Activated CD4-positive, CD25-positive, alpha-beta regulatory T cell (primary cell): ENCODE data around the gene PEX14.

Experiments used
- DNase-seq, 4 experiments: peaks; one replicate each; lab custom pipeline; 2025; lab: John Stamatoyannopoulos, UW

The PEX14 gene

GRCh38 chr1:10549904-10550664, 75.3 kb downstream of the PEX14 start:
- DNase-seq = no peak

DNA sequence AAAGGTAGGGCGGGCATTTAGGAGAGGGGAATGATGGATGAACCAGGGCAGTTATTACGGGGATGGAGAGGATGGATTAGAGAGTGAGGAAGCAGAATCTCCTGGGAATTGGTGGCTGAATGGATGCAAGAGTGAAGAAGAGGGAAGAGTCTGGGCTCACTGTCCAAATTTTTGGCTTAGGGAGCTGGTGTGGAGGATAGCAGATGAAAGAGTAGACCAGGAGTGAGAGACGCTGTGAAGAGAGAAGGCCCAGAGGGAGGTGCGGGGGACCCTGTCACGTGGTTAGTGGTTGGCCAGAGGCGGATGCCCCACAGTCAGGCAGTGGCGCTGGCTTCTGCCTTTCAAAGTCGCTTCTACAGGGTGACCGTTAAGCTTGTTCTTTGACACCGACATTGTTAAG, 78.4 kb downstream of the PEX14 start:
- no peak for DNase-seq

GRCh38 chr1:10555635-10556429, 81.1 kb downstream of the PEX14 start:
- DNase-seq = no peak

DNA sequence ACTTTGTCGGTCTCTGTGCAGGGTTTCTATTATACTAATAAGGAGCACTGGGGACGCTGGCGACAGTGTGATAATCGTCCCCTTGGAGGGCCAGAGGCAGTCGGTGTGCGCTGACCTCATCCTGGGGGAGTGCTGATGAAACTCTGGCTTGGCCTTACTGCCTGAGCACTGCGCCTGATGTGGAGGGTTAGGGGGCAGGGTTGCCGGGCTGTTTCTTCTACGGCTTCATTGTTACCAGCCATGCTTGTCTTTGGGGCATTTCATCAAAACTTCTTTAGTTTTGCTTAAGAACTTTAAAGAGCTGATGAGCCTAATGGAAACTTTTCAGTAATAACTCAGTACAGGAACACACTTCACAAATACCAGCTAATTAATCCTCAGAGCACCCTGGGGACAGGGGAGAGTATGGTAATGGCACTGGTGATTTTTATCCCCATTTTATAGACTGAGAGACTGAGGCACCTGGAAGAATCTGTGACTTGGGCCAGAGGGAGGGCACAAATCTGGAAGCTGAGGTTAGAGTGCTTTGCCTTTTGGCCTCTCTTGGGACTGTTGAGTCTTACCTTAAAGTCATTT, 81.8 kb downstream of the PEX14 start:
- DNase-seq = no peak

GRCh38 chr1:10557714-10558113, 83.0 kb downstream of the PEX14 start:
- DNase-seq = no peak

GRCh38 chr1:10559386-10559785, 84.6 kb downstream of the PEX14 start:
- DNase-seq = no peak

DNA sequence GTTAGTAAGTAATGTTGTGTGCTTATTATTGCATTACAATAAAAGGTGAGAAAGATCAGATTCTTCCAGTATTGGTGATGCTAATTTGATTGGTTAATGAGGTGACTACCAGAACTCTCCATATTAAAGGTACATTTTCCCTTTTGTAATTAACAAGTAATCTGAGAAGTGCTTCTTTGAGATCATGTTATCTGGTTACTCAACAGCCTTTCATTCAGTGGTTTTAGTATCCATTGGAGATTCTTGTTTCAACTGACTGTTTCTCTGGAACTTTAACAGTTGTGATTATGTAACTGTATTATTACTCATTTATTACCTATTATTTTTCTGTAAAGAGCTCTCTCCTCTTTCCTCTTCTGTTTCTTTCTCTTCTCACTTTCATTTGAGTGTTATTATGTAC, 86.7 kb downstream of the PEX14 start:
- DNase-seq = no peak

DNA sequence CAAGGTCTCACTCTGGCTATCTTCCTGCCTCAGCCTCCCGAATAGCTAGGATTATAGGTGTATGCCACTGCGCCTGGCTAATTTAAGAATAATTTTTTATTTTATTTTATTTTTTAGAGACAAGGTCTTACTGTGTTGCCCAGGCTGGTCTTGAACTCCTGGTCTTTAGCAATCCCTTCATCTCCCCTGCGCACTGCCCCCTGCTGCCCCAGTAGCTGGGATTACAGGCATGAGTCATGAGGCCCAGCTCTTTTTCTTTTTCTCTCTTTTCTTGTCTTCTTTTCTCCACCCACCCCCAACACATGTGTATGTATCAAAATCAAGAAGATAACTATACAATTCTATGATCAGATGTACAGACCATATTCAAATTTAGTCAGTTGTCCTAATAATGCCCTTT, 87.2 kb downstream of the PEX14 start:
- DNase-seq = no peak

DNA sequence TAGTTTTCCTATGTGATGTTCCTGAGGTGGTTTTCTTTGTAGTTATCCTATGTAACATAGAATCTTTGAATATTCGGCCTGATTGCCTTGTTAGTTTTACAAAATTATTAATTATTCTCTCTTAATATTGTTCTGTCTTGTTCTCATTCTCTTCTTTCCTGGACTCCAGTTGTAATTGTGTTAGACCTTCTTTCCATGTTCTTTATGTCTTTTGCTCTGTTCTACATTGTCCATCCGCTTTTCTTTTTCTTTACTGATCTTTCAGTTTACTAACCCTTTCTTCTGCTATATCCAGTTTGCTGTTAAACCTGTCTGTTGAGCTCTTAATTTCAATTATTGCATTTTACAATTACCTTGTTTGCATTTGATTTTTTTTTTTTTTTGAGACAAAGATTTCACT, 89.3 kb downstream of the PEX14 start:
- no peak for DNase-seq

GRCh38 chr1:10569531-10569930, 94.8 kb downstream of the PEX14 start:
- DNase-seq = no peak

GRCh38 chr1:10575616-10576015, 100.9 kb downstream of the PEX14 start:
- DNase-seq = no peak

GRCh38 chr1:10578070-10578469, 103.3 kb downstream of the PEX14 start:
- no peak for DNase-seq

DNA sequence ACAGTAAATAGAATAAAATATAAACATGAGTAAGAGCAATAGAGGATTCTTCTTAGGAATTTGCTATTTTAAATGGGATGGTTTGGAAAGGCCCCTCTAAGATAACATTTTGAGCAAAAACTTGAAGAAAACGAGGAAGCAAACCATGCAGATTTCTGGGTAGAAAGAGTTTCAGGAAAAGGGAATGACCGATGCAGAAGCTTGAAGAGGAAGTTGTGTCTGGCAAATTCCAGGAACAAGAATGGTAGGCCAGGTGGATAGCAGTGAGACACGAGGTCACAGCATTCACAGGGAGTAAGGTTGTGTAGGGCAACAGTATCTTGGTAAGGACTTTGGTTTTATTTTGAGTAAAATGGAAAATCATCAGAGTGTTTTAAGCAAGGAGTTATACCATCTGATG, 108.9 kb downstream of the PEX14 start:
- DNase-seq = no peak

DNA sequence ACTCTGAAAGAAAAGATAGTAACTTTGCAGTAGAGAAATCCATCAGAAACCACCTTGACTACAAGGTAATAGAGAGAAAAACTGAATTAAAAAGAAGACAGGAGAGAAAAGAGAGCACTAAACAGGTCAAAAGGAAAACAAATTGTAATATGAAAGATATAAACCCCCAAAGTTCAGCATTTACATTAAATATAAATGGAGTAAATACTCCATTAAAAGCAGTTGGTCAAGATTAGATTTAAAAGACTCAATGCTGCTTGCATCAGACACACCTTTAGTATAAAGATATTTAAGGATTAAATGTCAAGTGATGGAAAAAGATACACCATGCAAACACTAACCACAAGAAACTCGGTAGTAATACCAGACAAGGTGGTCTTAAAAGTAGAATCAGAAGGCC, 110.5 kb downstream of the PEX14 start:
- no peak for DNase-seq

DNA sequence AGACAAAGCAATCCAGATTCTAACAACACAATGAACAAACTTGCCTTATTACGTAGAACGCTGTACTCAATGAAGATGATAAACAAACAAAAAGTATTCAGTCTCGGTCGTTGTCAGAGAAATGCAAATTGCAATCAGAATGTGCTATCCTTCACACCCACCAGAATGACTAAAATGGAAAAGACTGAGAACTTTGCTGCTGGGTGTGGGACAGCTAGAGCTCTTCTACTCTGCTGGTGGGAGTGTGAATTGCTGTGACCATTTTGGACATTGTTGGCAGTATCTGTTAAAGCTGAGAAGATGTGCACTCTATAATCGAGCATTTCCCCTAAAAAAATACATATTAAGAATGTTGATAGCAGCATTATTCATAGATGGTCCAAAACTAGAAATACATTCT, 111.4 kb downstream of the PEX14 start:
- no peak for DNase-seq

DNA sequence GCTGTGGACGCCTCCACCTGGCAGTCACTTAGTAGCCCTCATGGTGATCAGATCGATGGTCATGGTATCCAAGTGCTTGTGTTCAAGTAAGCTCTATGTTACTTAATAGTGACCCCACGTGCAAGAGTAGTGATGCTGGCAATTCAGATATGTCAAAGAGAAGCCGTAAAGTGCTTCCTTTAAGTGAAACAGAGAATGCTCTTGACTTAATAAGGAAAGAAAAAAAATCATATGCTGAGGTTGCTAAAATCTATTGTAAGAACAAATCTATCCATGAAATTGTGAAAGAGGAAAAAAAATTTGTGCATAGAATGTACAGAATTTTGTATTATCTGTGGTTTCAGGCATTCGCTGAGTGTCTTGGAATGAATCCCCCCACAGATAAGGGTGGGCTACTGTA, 113.9 kb downstream of the PEX14 start:
- DNase-seq = no peak

GRCh38 chr1:10589074-10589473, 114.3 kb downstream of the PEX14 start:
- no peak for DNase-seq

DNA sequence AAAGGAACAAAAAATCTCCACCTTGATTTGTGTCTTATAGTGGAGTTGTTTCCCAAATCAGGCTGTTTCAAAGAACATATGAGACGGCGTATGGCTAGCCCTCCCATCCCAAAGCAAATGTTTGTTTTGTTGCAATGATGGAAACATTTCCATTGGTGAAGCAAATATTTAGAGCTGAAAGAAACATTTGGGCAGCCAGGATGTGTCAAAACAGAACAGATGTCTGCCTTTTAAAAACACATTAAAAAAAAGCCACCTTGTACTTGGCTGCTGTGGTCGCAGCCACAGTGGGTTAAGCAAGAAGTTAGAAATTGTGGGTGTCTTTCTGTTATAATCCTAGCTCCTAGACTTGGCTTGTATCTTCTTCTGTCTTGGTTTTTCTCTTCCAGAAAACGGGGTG, 116.3 kb downstream of the PEX14 start:
- no peak for DNase-seq

GRCh38 chr1:10592373-10592772, 117.6 kb downstream of the PEX14 start:
- no peak for DNase-seq

DNA sequence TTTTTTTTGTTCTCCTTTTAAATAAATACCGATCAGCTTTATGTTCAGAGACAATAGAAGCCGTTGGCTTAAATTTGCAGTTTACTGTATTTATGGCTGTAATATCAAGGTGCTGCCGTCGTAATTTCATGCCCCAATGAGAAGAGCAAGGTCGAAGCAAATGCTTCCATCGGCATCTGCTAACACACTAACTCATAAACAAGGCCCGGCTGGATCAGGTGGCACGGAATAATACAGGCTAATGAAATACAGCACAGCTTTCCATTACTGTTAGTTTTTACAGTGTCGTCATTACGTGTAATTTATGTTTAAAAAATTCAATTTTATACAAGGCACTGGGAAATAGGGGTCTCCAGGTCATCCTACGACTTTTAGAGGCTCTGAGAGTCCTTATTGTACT, 119.0 kb downstream of the PEX14 start:
- no peak for DNase-seq

DNA sequence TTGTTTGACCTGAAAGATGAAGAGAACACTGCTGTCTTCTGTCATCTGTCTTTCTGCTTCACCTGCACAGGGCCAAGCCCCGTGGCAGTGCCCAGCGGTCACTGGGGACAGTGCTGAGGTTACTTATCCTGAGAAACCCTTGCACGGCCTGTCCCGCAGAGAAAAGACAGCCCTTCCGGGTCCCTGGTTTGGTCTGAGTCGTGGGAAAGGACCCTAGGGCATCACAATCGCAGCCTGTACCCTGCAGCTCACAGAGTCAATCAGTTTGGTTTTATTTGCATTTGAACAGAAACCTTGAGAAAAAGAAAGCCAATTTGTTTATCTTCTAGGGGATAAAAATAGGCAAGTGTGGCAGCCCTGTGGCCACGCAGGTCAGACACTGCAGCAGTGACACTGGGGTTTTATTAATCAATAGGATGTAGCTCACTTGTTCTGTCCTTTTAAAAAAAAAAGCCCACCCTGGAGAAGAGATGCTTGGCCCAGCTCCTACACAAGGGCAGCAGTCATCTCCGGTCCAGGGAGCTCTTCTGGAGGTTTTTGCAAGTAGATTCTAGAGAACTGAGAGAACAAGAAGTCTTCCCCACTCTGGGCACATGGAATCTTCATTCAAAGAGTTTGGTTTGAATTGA, 120.0 kb downstream of the PEX14 start:
- DNase-seq = no peak

GRCh38 chr1:10596780-10597179, 122.0 kb downstream of the PEX14 start:
- DNase-seq = no peak
